Fibroblast of skin of scalp (primary cell): ENCODE results near the gene POLRMT.
"Not testable (repeated sequence)": the region's sequence is repeated elsewhere in the genome, so short reads cannot be mapped to it uniquely, and the experiment has no call there.

Experiments
- DNase-seq: peaks from one replicate; pipeline ENCODE4 v3.0.0-alpha.2; 2013

The POLRMT gene

DNA sequence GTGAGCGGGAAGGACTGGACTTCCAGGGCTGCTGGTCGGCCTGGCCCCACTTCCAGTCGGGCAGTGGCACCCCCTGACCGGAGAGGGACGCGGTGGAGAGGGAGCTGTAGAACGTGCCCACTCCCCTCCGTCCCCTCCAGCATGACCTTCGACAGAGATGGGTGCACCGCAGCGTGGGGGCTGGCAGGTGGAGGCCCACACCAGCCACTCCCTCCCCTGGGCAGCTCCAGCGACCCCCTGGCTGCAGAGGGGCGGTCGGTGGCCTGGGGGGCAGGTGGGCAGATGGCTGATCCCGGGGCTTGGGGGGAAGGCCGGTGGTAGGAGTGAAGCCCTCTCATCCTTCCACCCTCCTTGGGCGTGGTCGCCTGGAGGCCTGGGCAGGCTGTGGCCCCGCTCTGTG is 41.2 kb downstream of the POLRMT start:
- DNase-seq = no peak

GRCh38 chr19:591099-591958 is 42.0 kb downstream of the POLRMT start:
- DNase-seq = no peak

- DNase-seq = no peak
These were observed 42.6 kb downstream of the POLRMT start for GRCh38 chr19:590750-591098.

- peak; percentile 34 for DNase-seq
These were observed 43.0 kb downstream of the POLRMT start for GRCh38 chr19:590396-590745.

DNA sequence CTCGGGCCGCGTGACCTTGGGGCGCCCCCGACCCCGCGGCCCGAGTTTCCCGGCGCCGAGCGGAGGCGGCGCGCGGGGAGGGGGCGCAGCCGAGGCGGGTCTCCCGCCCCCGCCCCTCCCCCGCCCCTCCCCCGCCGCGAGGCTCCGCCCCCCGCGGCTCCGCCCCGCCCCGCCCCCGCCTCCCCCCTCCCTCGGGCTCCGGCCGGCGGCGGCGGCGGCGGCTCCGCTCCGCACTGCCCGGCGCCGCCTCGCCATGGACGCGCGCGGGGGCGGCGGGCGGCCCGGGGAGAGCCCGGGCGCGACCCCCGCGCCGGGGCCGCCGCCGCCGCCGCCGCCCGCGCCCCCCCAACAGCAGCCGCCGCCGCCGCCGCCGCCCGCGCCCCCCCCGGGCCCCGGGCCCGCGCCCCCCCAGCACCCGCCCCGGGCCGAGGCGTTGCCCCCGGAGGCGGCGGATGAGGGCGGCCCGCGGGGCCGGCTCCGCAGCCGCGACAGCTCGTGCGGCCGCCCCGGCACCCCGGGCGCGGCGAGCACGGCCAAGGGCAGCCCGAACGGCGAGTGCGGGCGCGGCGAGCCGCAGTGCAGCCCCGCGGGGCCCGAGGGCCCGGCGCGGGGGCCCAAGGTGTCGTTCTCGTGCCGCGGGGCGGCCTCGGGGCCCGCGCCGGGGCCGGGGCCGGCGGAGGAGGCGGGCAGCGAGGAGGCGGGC is 43.5 kb downstream of the POLRMT start, which contains the start of gene HCN2:
HCN2 (plus strand) TSS at position 189 of the 703 bp plus-strand sequence; CDS start at position 254, 65 bp downstream.
- DNase-seq = no peak

DNA sequence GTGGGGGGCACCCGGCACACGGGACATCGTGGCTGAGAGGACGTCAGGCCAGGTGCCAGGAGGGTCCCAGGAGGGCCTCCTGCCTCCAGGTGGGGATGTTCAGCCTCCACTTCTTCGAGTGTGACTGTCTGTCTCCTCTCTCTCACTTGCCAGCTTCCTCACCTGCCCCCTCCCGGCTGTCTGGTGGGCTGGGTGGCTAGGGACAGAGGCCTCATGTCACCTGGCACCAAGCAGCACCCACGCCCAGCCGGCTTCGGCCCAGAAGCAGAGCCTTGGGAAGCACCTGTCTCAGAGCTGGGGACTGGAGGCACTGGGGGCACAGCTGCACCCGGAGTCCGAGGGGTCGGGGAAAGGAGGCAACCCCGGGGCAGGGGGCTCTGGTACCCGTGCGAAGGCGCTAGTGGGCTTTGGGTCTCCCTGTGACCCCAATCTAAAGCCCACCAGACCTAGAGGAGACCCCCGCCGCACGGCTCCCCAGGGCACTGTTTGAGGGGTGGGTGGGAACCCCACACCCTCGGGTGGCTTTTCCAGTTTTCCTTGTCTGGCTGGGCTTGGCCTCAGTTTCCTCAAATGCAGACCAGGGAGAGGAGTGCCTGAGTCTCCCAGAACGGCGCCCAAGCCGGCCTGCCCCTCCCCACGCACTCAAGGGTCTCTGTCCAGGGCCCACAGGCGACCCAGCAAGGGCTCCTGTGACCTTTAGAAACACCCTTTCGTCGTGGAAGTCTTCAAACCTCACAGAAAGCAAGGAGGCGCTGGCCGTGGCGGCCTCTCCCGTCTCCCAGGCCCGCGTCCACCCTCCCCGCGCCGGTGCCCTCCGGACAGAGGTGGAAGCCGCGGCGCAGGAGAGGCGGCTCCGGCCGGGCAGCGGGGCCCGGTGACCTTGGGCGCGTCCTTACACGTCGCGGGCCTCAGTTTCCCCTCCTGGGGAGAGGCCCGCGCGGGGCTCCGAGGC is 44.3 kb downstream of the POLRMT start:
- DNase-seq = no peak

GRCh38 chr19:588093-588740 is 45.1 kb downstream of the POLRMT start:
- peak; percentile 90 for DNase-seq

- DNase-seq = no peak
These were observed 47.7 kb downstream of the POLRMT start for GRCh38 chr19:585551-586110.

GRCh38 chr19:585146-585545 is 48.2 kb downstream of the POLRMT start:
- DNase-seq = not testable (repeated sequence)

GRCh38 chr19:584240-585001 is 48.9 kb downstream of the POLRMT start:
- DNase-seq = peak; percentile 54

- no peak for DNase-seq
These were observed 49.4 kb downstream of the POLRMT start for GRCh38 chr19:583968-584239.

GRCh38 chr19:583198-583967 is 50.0 kb downstream of the POLRMT start:
- DNase-seq = no peak

DNA sequence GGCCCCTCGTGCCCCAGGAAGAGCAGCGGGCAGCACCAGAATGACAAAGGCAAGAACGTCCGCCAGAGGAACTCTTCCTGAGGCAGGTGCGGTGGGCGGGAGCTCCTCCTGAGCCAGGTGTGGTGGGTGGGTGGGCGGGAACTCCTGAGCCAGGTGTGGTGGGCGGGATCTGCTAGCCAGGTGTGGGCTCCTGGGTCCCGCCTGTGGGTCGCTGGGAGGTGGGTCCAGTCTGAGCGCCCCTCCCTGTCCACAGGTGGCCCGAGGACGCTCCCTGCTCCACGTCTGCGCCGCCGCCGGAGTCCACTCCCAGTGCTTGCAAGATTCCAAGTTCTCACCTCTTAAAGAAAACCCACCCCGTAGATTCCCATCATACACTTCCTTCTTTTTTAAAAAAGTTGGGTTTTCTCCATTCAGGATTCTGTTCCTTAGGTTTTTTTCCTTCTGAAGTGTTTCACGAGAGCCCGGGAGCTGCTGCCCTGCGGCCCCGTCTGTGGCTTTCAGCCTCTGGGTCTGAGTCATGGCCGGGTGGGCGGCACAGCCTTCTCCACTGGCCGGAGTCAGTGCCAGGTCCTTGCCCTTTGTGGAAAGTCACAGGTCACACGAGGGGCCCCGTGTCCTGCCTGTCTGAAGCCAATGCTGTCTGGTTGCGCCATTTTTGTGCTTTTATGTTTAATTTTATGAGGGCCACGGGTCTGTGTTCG is 50.7 kb downstream of the POLRMT start:
- no peak for DNase-seq

- DNase-seq = no peak
These were observed 51.8 kb downstream of the POLRMT start for GRCh38 chr19:581399-582111.

DNA sequence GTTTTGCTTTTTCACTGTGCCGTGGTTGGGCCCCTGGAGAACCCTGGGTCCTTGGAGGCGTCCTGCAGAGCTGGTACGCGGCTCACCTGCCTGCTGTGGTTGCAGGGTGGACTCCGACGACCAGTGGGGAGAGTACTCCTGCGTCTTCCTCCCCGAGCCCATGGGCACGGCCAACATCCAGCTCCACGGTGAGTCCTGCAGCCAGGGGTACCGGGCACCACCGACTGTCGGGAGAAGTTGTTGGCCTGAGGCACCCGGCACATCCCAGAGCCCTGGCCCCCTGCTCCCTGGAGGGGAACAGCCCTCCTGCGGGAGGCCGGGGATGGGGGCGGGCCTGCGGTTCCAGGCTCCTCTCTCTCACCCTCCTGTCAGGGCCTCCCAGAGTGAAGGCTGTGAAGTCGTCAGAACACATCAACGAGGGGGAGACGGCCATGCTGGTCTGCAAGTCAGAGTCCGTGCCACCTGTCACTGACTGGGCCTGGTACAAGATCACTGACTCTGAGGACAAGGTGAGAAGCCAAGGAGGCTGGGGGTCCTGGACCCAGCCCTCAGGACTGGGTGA is 53.0 kb downstream of the POLRMT start:
- DNase-seq = no peak

DNA sequence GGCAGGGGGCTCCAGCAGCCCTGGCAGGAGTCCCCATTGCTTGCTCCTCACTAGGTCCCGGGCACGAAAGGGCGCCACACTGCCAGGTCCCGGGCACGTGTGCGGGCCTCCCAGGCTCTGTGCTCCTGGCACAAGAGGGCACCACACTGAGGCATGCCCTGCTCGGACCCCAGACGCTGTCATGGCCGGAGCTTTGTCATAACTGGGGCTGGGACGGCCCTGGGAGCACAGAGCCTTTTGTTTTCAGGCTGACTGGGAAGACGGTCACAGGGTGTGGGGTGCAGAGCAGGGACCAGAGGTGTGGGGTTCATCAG is 53.5 kb downstream of the POLRMT start:
- no peak for DNase-seq

- DNase-seq = no peak
These were observed 54.1 kb downstream of the POLRMT start for GRCh38 chr19:579111-579841.
